ENCODE results near the gene MISP. TPM values are rescaled to one million over a fixed set of nuclear protein-coding genes. Genes with fewer than 3 reads are reported as not detected.

Gene MISP
- polyA plus RNA-seq, 4 donors: 7.6 to 9.7 (median 8.0) TPM

- DNase-seq (ENCODE audit: low read depth in 4 of 4, low spot score in 3 of 4): no peak
These were observed 42.9 kb downstream of the MISP start for GRCh38 chr19:793806-794205.

DNA sequence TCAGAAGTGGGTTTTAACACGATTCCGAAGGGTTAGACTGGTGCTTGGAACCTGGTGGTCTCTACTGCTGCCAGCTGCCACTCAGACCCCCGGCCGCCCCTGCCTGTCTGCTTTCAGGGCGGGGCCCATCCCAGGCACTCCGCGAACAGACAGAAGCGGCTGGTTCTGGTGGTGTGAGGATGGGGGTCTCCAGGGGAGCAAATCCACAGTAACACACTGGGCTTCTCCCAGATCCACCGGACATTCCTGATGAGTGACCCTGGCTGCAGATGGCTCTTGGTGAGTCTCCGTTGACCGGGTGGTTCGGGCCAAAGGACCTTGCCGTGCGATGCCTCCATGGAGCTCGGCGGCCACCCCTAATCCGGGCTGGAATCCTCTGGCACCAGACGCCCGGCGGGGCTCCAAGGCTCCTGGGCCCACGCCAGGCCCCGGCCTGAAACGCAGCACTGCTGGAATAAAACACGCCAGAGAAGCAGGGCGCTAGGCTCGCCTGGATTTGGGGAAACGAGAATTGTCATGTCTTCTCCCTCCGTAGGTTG is 44.2 kb downstream of the MISP start:
- no peak for DNase-seq (ENCODE audit: low read depth in 4 of 4, low spot score in 3 of 4)

- no peak for DNase-seq (ENCODE audit: low read depth in 4 of 4, low spot score in 3 of 4)
These were observed 45.0 kb downstream of the MISP start for GRCh38 chr19:795691-796581.

GRCh38 chr19:796692-797527 is 46.0 kb downstream of the MISP start, which contains the start of gene PTBP1:
Gene PTBP1 (plus strand): TSS chr19:797452. CDS start chr19:797498, 46 bp downstream.
- peak; percentile 99 to 100 (median 99) for DNase-seq (ENCODE audit: low read depth in 4 of 4, low spot score in 3 of 4)

- DNase-seq (ENCODE audit: low read depth in 4 of 4, low spot score in 3 of 4): peak; percentile 74 to 85 (median 80)
These were observed 46.9 kb downstream of the MISP start for GRCh38 chr19:797528-798414.

DNA sequence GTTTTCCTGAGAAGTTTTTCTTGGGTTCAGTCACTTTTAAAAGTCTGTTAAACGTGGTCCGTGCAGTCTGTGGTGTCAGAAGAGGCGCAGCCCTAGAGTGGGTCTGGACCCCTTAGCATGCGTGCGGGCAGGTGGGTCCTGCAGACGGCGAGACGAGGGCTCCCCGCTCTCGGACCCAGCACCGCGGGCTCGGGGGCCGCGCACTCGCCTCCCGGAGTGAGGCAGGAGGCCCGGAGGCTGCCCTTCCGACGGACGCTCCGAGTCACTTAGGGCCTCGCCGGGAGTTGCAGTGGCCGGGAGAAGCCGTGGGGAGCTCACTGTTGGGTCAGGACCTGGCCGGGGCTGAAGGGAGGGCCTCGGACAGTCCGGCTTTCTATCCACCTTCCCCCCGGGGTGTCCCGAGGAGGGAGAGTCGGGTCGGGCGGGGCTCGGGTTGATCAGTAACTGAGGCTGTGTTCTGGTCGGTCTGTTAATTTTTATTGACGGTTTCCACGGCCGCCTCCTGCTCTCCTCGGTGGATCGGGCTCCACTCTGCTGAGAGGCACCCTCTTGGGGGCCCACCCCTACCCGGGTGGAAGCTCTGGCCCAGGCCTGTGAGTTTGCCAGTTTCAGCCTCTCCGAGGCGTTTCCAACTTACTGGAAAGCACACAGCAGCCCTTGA is 47.6 kb downstream of the MISP start:
- DNase-seq (ENCODE audit: low read depth in 4 of 4, low spot score in 3 of 4): no peak

DNA sequence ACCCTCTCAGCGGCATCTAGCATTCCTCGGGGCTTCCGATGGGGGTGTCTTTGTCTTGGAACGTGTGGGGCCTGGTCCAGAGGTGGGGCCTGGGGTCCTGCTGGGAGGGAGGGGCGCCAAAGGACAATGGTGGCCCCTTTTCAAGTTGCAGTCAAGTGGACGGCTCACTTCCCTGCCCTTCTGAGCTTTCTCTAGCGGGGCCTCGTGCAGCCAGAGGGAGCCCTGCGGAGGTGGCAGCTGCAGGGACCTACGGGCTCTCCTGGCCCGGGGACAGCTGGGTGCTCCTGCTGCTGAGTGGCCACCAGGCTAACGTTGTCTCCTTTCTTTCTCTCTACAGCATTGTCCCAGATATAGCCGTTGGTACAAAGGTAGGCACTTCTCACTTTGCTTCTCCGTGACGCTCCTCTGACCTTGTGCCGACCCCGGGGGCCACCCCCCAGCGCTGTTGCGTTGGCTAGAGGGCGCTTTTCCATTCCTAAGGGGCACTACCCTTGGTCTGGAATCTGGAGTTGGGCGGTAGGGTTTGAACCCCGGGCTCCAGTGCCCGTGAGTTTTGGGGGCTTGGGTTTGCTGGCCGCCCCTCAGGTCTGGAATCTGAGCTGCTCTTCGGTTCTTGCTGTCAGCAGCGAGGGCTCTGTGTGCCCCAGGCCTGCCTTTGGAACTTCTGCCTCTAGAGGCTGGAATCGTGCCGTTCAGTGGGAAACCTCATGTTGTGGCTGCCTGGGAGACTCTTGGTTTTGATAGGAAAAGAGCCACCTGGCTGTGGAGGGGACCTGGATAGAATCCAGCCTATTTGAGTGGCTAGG is 48.4 kb downstream of the MISP start:
- no peak for DNase-seq (ENCODE audit: low read depth in 4 of 4, low spot score in 3 of 4)

DNA sequence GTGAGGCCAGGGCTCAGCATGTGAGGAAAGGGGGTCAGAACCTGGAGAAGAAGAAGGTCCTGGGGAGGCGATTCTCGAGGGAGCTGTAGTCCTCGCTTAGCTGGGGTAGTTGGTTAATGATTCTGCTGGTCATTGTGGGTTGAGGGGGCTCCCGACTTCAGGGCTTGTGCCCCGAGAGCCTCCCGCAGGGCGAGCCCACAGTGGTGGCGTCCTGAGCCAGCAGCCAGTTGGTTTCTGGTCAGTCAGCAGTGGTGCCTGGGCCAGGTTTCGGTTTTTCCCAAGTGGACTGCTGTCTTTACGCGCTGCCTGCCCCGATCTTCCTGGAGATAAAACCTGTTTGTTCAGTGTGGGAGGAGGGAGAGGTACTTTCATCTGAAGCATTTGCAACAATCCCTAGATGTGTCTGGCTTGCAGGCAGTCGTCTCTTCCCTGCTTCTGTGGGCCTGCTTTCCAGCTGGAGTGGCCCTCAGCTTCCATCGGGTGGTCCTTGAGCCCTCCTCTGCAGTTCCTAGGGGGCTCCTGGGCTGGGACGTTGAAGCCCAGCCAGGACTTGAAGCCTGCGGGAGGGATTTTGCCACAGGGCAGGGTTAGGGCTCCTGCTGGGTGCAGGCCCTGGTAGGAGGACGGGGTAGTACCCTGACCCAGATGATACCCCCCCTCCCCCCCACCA is 49.6 kb downstream of the MISP start:
- DNase-seq (ENCODE audit: low read depth in 4 of 4, low spot score in 3 of 4): no peak

DNA sequence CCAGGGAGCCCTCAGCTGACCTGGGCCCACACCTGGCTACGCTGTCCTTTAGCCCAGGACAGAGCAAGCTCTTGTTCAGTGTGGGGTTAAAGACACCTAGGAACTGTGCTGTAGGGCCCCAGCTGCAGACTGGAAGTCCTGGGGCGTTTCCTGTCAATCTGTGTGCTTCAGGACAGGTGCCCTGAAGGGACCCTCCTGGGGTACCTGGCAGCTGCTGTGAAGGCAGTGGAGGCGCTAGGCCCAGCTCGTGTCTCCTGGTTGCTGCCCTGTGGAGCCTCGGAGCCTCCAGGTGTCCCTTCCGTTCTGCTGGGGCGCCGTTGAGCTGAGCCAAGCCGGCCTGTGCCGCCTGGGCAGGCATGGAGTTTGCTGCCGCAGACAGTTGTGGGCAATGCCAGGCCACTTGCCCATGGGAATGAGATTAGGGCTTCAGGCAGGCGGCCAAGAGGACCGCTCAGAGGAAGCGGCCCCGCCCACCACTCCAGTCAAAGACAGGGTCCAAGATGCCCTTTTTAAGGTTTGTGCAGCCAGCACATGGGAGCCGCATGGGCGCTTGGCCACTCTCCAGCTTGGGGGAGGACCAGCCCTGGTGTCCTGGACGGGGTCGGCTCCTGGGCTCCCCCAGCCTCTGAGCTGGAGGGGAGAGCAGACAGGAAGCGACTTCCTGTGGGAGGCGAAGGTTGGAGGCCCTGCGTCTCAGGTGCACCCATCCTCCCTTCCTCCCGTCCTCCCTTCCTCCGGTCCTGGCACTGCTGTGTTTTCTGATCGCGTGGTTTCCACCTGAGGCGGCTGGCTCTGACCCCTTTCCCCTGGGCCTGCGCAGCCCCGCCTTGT is 50.3 kb downstream of the MISP start:
- no peak for DNase-seq (ENCODE audit: low read depth in 4 of 4, low spot score in 3 of 4)

DNA sequence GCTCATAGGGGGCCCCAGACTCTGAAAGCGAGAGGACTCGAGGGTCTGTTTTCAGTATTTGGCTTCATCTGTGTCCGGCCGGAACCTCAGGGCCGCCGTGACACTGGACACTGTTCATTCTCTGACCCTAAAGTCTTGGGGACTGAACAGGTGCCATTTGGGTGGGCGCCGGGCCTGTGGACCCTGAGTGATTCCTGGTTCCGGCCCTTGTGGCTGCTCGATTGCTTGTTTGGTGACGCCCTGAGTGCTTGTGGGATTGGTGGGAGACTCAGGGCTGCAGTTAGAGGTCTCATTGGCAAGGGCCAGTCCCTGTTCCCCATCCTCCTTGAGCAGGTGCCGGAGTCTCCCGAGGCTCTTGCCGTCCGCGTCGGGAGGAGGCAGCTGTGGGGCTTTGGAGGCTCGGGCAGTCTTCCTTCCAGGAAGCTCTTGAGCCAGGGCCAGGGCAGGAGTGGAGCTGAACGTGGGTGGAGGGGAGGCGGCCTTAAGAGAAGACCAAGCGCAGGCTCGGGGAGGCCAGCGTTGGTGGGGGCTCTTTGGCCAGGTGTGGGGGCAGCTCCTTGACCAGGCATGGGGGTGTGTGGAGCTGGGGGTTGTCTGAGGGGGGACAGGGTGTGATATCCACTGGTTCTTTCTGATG is 51.1 kb downstream of the MISP start:
- DNase-seq (ENCODE audit: low read depth in 4 of 4, low spot score in 3 of 4): no peak

DNA sequence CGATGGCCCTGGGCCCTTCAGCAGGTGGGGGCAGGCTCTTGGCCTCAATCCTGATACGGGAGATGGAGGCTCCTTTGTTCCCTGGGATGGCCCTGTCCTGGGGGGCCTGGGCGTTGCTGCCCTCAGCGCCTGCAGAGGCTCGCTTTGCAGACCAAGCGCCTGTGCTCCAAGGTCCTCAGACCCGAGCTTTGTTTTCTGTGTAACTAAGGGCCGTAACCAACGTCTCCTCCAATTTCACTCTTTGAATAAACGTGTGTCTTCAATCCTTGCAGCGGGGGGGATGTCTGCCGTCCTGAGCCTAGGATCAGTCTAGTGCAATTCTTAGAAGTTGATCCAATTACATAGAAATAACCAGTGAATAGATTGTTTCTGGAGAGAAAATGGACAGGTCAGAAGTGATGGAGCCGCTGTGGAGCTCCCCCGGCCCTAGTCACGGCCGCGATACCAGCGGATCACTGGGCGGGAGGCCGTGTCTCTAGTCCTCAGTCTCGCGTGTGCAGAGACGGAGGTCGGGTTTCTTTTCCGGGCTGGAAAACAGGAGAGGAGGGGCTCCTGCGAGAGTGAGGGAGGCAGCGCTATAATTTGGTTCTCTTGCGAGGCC is 51.7 kb downstream of the MISP start:
- DNase-seq (ENCODE audit: low read depth in 4 of 4, low spot score in 3 of 4): no peak

- no peak for DNase-seq (ENCODE audit: low read depth in 4 of 4, low spot score in 3 of 4)
These were observed 52.2 kb downstream of the MISP start for GRCh38 chr19:803099-803561.

GRCh38 chr19:803686-804418 is 52.9 kb downstream of the MISP start:
- DNase-seq (ENCODE audit: low read depth in 4 of 4, low spot score in 3 of 4): no peak

DNA sequence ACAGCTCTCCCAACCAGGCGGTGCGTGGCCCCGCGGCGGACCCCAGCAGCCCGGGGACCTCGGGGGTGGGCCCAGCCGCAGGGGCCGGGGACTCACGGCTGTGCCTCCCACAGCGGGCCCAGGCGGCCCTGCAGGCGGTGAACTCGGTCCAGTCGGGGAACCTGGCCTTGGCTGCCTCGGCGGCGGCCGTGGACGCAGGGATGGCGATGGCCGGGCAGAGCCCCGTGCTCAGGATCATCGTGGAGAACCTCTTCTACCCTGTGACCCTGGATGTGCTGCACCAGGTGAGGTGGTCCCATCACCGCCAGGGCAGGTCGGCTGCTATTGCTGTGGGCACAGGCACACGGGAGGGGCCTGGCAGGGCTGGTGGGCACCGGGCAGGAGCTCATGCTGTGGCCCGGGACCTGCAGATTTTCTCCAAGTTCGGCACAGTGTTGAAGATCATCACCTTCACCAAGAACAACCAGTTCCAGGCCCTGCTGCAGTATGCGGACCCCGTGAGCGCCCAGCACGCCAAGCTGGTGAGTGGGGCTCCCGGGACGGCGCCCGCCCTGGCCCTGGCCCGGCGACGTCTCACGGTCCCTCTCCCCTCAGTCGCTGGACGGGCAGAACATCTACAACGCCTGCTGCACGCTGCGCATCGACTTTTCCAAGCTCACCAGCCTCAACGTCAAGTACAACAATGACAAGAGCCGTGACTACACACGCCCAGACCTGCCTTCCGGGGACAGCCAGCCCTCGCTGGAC is 53.7 kb downstream of the MISP start:
- DNase-seq (ENCODE audit: low read depth in 4 of 4, low spot score in 3 of 4): no peak

DNA sequence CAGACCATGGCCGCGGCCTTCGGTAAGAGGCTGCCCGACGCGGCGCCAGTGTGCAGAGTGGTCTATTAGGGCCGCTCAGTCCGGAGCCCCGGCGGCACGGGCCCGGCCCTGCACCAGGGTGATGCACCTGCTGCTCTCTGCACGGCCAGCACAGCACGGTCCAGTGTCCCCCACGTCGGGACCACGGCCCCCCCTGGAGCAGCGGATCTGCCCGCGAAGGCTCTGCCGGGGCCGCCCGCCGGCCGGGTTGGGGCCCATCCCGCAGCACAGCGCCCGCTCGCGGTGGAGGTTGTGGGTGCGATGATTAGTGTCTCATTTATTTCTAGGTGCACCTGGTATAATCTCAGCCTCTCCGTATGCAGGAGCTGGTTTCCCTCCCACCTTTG is 54.2 kb downstream of the MISP start:
- no peak for DNase-seq (ENCODE audit: low read depth in 4 of 4, low spot score in 3 of 4)

All from right renal pelvis (tissue), 4 donors.